ENCODE data around the gene C6orf52.
A peak's percentile ranks its signal among the peaks of the same experiment; 100 is the strongest.
"Not testable (repeated sequence)": the region's sequence is repeated elsewhere in the genome, so short reads cannot be mapped to it uniquely, and the experiment has no call there.

Gene C6orf52

DNA sequence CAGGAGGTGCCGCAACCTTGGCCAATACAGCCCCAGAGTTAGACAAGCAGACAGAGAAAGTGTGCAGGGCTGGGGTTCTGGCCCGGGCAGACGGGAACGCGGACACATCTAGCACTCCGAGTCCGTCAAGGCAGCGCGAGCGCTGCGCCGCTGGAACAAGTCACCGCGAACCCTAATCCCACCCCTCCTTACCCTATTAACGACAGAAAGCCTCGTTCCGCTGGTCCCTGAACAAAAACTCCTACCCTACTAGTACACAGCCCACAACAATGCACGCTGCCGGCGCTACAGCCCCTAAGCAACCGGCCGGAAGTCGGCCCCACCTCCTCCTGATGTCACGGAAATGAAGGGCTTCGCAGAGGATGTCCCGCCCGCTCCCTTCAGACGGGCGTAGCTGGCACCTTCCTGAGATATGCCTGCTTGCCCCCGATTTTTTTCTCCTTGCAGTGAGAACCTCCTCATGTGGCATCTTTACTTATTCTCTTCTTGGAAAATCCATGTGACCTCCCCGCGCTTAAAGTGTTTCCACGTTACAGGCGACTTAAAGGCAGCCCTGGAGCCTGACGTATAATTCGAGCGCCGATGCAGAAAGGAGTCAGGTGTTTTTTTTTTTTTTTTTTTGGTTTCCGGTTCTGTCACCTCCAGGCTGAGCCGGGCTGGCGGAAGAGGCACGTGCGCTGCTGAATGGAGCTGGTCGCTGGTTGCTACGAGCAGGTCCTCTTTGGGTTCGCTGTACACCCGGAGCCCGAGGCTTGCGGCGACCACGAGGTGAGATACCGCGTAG, at the start of gene C6orf52, which contains the start of gene PAK1IP1:
TSS of gene C6orf52 (minus strand) at position 315 of the 784 bp plus-strand sequence. CDS start 7,066 bp downstream, outside the sequence.
TSS of gene PAK1IP1 (plus strand) at position 671 of the 784 bp plus-strand sequence. CDS start at position 685, 14 bp downstream.
- TF ChIP-seq, protein P1, sequence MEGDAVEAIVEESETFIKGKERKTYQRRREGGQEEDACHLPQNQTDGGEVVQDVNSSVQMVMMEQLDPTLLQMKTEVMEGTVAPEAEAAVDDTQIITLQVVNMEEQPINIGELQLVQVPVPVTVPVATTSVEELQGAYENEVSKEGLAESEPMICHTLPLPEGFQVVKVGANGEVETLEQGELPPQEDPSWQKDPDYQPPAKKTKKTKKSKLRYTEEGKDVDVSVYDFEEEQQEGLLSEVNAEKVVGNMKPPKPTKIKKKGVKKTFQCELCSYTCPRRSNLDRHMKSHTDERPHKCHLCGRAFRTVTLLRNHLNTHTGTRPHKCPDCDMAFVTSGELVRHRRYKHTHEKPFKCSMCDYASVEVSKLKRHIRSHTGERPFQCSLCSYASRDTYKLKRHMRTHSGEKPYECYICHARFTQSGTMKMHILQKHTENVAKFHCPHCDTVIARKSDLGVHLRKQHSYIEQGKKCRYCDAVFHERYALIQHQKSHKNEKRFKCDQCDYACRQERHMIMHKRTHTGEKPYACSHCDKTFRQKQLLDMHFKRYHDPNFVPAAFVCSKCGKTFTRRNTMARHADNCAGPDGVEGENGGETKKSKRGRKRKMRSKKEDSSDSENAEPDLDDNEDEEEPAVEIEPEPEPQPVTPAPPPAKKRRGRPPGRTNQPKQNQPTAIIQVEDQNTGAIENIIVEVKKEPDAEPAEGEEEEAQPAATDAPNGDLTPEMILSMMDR (IDR thresholded peaks at IDR 0.05; ENCODE audit: insufficient read depth, low read length, missing control alignments), result no peak
- POLR2A ChIA-PET, result interaction anchor here (0.6 to 1.8 kb wide), 6 partner anchors 27 to 356 kb away, joined by 3 to 20 read pairs (median 4); partner anchors contain the start of gene TMEM14C
- CTCF ChIA-PET, result interaction anchor here (1.0 kb wide), 1 partner anchor 29 kb away, joined by 4 read pairs; no protein-coding TSS in a partner anchor
- peak; percentile 55 for DNase-seq (ENCODE audit: low read depth, low spot score)
- peak within 1 kb of the TSS; percentile 99 for H3K4me3 ChIP-seq (ENCODE audit: low read depth, low read length)

DNA sequence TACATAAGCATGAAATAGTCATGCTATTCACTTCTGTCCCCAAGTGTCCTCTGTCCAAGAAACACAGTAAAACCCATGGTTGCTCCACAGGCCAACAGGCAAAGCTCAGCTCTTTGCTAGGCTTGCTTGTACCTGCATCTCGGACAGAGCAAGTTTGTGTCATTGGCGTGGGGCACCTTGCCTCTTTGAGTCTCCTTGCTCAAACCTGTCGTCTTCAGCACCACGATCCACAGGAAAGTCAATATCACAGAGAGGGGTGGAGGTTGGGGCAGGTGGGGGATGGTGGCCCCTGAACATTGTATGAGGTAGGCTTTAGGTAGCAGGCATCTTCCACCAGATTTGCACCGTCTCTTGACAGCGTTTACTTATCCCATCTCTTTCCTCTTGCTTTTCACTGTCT, 49.1 kb upstream of the C6orf52 start:
- ChIA-PET POLR2A (no interaction called here), CTCF (interaction anchor here (1.3 kb wide), 1 partner anchor 15 kb away, joined by 3 read pairs; no protein-coding TSS in a partner anchor)
- TF ChIP-seq, protein P1 (IDR thresholded peaks at IDR 0.05; ENCODE audit: insufficient read depth, low read length, missing control alignments), result no peak
- DNase-seq (ENCODE audit: low read depth, low spot score), result no peak
- no peak overlapping the region for H3K4me3 ChIP-seq (ENCODE audit: low read depth, low read length)

DNA sequence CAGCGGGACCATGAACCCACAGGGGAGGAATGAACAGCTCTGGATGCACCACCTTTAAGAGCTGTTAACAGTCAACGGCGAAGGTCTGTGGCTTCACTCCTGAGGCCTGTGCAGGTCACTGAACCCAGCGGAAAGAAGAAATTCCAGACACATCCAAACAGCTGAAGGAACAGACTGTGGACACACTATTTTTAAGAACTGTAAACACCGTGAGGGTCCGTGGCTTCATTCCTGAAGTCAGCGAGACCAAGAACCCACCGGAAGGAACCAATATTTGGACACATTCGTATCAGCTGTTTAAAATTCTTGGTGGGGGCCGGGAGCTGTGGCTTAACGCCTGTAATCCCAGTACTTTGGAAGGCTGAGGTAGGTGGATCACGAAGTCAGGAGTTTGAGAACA, 47.8 kb upstream of the C6orf52 start:
- TF ChIP-seq, protein P1 (IDR thresholded peaks at IDR 0.05; ENCODE audit: insufficient read depth, low read length, missing control alignments), result no peak
- ChIA-PET POLR2A (interaction anchor here (1.1 kb wide), 1 partner anchor 20 kb away, joined by 3 read pairs; no protein-coding TSS in a partner anchor), CTCF (interaction anchor here (1.1 kb wide), 1 partner anchor 58 kb away, joined by 3 read pairs; no protein-coding TSS in a partner anchor)
- H3K4me3 ChIP-seq (ENCODE audit: low read depth, low read length), result no peak overlapping the region
- DNase-seq (ENCODE audit: low read depth, low spot score), result no peak

DNA sequence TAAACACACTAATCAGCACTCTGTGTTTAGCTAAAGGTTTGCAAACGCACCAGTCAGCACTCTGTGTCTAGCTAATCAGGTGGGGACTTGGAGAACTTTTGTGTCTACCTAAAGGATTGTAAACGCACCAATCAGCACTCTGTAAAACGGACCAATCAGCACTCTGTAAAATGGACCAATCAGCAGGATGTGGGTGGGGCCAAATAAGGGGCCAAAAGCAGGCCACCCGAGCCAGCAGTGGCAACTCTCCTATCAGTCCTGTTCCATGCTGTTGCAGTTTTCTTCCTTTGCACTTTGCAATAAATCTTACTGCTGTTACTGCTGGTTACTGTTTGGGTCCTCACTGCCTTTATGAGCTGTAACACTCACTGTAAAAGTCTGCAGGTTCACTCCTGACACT, 47.2 kb upstream of the C6orf52 start:
- CTCF ChIA-PET; DNase-seq (ENCODE audit: low read depth, low spot score); H3K4me3 ChIP-seq (ENCODE audit: low read depth, low read length): not testable (repeated sequence)
- POLR2A ChIA-PET, result interaction anchor here (0.7 kb wide), 1 partner anchor 19 kb away, joined by 3 read pairs; the partner anchor contains the start of gene TMEM14C

DNA sequence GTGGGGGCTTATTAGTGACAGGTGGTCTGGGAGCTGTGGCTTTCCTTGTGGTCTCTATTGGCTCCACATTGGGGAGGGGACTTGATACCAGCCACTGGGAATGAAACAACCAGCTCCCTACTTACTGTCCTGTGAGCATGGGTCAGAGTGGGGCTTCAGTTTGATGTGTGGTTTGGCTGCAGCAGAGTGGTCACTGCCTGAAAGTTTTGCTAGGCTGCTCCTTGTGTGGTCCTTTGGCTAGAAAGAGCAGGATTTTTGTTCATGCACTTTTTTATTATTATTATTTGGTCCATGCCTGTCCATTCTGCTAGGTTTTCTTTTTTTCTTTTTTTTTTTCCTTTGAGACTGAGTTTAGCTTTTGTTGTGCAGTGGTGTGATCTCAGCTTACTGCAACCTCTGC, 45.6 kb upstream of the C6orf52 start:
- no peak overlapping the region for H3K4me3 ChIP-seq (ENCODE audit: low read depth, low read length)
- DNase-seq (ENCODE audit: low read depth, low spot score), result no peak
- TF ChIP-seq, protein P1 (IDR thresholded peaks at IDR 0.05; ENCODE audit: insufficient read depth, low read length, missing control alignments), result no peak
- POLR2A ChIA-PET, result no interaction called here
- CTCF ChIA-PET, result no interaction called here

DNA sequence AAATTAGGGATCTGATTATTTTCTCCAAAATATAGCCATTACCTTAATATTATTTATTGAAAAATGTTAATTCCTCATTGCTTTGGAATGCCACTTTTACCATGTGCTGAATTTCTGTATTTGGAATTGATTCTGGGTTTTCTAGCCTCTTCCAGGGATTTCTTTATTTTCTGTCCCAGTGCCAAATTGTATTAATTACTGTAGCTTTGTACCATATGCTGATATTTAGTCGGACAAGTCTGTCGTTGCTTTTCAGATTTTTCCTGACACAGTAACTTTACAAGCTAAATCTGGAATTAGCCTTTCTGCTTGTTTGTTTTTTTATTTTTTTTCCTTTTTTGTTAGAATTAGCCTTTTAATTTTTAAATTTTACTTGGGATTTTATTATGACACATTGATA, 42.3 kb upstream of the C6orf52 start:
- POLR2A ChIA-PET, result no interaction called here
- CTCF ChIA-PET, result interaction anchor here (2.4 kb wide), 1 partner anchor 10 kb away, joined by 8 read pairs; no protein-coding TSS in a partner anchor
- DNase-seq (ENCODE audit: low read depth, low spot score), result no peak
- H3K4me3 ChIP-seq (ENCODE audit: low read depth, low read length), result no peak overlapping the region
- TF ChIP-seq, protein P1 (IDR thresholded peaks at IDR 0.05; ENCODE audit: insufficient read depth, low read length, missing control alignments), result no peak
